Measurements from ENCODE around the gene RBM45.
"Not testable (repeated sequence)": the region's sequence is repeated elsewhere in the genome, so short reads cannot be mapped to it uniquely, and the experiment has no call there.

RBM45 gene

GRCh38 chr2:178108176-178108575, 4.1 kb upstream of the RBM45 start:
- DNase-seq: no peak

DNA sequence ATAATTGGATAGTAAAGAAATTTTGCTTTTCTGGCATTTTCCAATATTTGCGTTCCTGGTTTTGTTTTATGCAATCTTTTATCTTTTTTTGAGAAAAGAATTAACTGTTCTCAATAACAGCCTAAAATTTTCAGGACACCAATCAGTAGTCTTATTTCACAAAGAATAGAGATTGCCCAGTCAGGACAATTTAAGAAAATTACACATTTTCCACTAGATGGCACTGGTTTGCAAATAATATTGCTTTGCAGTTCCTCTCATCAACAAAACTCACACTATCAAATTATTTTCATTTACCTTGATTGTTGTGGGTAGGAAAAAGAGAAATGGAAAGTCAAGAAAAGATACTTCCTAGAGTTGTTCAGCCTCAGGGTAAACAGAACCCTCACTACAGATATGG, 2.4 kb upstream of the RBM45 start:
- peak; percentile 45 to 67 for DNase-seq

- peak; percentile 85 to 91 for DNase-seq
Measured at GRCh38 chr2:178110681-178111080, 1.6 kb upstream of the RBM45 start.

DNA sequence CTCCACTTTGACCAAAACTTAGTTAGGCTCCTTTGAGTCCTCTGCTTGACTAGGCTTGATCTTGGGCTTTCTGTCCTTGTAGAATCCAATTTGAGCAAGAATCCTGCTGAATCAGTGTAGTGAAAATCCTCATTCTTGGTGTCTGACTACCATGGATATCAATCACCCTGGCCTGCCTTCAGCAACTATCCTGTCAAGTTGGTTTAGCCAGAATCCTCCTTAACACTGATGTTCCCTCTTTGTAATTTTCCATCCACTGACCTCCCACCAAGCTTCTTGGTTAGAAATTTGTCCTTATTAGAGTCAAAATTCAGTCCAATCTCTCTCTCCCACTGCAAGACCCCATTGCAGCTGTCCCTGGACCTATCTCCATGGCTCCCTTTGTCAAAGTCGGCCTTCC, 494 bp upstream of the RBM45 start:
- DNase-seq: no peak

GRCh38 chr2:178114462-178114861, 2.2 kb downstream of the RBM45 start:
- no peak for DNase-seq

- no peak for DNase-seq
Measured at GRCh38 chr2:178115271-178115670, 3.0 kb downstream of the RBM45 start.

GRCh38 chr2:178117725-178118124, 5.5 kb downstream of the RBM45 start:
- no peak for DNase-seq

- DNase-seq: no peak
Measured at GRCh38 chr2:178119179-178119922, 7.1 kb downstream of the RBM45 start.

- DNase-seq: no peak
Measured at GRCh38 chr2:178123163-178123562, 10.9 kb downstream of the RBM45 start.

DNA sequence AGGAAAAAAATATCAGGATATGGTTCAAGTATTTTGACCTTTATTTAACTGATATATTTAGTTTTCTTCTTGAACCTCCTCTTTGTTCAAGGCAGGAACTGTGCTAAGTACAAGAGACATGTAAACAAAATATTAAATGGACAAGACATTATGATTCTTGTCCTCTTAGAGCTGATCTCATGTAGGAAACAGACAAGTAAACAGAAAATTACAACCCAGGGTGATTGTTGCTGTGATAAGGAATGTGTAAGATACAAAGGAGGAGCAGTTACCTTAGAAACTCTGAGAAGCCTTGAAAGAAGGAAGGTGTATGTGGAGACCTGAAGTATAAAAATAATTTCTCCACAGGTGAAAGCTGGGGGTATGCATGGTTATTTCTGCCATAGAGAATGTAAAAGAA, 12.9 kb downstream of the RBM45 start:
- no peak for DNase-seq

DNA sequence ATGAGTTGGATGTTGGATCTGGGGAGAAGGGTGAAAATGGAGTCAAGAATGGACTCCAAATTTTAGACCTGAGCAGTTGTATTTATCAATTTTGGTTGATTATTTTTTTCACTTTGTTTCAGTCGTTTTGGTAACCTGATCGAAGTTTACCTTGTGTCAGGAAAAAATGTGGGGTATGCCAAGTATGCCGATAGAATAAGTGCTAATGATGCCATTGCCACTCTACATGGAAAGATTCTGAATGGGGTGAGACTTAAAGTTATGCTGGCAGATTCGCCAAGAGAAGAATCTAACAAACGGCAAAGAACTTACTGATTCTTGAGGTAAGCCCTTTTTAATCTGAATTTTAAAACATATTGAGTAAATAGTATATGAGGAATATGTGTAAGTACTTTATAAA, 13.6 kb downstream of the RBM45 start:
- DNase-seq: no peak

DNA sequence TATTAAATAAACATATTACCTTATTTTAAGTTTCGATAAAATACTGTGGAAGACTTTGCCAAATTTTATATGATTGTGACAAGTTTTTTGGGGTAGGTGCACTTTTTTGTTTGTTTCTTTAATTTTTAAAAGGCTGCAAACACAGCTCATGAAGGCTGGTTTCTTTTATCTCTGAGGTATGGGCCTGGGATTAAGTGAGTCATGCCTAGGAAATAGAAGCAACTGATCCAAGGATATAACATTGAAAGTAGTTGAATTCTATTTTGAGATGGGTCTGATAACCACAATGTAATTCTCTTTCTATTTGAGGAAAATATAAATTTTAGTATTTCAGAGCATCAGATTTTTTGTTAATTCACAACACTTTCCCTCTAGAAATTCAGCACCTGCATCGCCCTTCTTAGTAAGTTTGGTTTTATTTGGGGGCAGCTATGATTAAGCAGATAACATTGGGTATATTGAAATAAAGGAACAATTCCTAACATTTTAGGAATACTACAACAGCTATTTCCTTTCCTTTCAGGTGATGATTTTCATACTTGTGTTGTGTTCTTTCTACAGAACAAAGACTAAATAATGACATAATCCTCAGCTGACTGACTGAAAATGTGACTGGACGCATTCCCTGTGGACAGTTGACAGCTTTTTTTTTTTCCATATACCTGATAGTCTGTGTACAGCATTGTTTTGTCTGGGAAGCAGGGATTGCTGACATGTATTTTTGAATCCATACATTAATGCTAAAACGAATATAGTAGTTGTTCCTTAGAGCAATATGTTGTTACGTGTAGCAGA, 16.8 kb downstream of the RBM45 start:
- DNase-seq: no peak

DNA sequence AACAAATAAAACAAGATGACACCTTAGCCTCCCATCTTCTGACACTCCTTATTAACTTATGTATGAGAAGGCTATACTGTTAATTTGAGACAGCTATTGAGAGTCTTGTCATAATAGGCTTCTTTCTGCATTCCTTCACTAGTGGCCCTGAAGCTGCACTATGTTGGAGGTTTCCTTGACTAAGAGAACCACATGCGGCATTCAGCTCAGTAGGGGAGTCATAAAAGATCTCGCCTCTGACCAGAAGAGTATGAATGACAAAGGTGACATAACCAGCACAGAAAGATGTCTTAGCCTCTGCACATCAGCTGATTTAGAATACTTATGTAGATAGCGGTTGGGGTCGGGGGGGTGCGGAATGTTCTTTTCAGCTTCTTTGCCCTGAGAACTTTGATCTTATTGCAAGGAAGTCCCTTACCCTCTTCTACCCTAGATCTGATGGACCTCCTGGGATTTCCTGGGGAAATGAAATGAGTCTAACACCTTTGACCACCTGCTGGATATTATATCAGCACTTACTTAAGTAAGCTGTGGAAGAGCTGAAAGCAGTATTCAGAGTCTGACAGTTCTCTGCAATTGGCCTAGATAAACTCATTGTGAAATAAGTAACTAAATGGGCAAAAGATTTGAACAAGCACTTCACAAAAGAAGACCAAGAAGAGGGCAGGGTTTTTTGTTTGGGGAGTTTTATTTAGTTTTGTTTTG, 24.2 kb downstream of the RBM45 start:
- no peak for DNase-seq

DNA sequence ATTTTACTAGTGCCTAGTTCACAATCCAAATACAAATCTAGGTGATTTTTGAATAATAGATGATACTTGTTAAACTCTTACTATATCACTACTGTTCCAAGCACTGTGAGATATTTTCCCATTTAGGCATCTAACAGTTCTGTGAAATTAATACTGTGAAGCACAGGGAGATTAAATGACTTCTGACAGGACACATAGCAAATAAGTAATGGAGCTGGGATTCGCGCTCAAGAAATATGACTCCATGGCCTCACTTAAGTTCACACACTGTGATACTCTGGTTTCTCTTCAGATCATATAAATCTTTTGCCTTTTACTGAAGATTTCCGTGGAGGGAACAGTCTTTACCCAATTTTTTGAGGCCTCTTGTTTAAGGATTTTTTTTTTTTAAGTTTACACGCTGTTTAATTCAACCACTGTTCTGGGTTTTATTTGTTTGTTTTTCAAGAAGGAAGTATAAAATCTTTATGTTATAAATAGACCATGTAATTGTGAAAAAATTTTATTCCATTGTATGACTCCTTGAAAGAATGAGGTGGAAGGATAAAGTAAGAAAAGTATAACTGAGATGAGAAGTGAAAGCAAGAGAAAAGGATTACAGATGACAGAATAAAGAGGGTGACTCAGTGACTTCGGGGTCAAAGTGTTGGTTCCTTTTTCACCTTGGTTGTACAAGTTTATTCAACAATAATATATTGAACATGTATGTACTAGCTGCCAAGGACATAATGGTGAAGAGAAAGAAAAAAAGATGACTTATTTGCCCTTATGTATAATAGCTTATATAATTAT, 30.2 kb downstream of the RBM45 start:
- DNase-seq: no peak

- no peak for DNase-seq
Measured at GRCh38 chr2:178143481-178143880, 31.2 kb downstream of the RBM45 start.

GRCh38 chr2:178152033-178152432, 39.8 kb downstream of the RBM45 start:
- no peak for DNase-seq

GRCh38 chr2:178152542-178152941, 40.3 kb downstream of the RBM45 start:
- DNase-seq: no peak

DNA sequence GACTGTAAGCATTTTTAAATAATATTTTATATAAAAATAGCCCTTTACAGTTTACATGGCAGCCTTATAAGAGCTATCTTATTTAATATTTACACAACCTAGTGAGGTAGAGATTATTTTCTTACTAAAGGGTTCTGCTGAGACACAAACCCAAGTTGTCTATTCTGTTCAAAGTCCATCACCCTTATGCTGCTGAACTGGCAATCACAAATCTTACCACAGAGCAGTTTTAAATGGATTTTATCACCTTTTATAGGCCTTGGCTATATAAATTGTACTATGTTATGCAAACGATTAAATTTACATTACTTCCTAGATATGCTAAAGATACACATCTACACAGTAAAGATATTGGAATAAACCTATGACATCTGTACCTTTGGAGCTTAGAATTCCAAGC, 40.7 kb downstream of the RBM45 start:
- peak; percentile 53 to 55 for DNase-seq

DNA sequence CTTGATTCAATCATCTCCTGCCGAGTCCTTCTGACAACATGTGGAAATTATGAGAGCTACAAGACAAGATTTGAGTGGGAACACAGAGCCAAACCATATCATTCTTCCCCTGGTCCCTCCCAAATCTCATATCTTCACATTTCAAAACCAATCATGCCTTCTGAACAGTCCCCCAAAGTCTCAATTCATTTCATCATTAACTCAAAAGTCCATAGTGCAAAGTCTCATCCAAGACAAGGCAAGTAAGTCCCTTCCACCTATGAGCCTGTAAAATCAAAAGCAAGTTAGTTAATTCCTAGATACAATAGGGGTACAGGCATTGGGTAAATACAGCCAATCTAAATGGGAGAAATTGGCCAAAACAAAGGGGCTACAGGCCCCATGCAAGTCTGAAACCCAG, 41.6 kb downstream of the RBM45 start:
- not testable (repeated sequence) for DNase-seq

GRCh38 chr2:178155524-178155923, 43.3 kb downstream of the RBM45 start:
- no peak for DNase-seq

- DNase-seq: peak; percentile 81 to 90
Measured at GRCh38 chr2:178157574-178157973, 45.3 kb downstream of the RBM45 start.

- DNase-seq: no peak
Measured at GRCh38 chr2:178159966-178160365, 47.7 kb downstream of the RBM45 start.

DNA sequence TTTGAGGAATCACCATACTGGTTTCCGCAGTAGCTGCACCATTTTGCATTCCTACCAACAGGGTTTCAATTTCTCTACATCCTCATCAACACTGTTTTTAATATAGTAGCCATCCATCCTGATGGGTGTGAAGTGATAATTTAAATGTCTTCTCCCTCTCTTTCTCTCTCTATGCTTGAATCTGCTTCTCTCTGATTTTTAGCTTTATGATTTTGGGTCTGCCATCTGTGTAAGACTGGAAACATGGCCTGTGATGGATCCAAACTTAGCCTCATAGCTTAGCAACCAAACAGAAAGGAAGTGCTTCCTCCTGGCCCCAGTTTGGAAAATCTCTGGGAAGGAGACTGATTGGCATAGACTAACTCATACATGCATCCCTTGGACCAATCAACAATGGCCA, 48.4 kb downstream of the RBM45 start:
- DNase-seq: no peak

Measured in NCI-H526 (cell line).